HEK293 (cell line): ENCODE data around the gene ARHGAP5.

ENCODE experiments used
- CTCF ChIA-PET: fragments of 350-600 bp; formaldehyde crosslinking; extraction: SDS; loops from one replicate; lab custom pipeline; 2021; ENCODE audit warnings: antibody characterized with exemption; lab: Yijun Ruan, JAX
- POLR2A ChIA-PET: fragments of 300-600 bp; formaldehyde crosslinking; extraction: SDS; loops from one replicate; lab custom pipeline; 2020; ENCODE audit warnings: antibody characterized with exemption, inconsistent platforms; lab: Yijun Ruan, JAX
- H3K27ac ChIP-seq: fragments of 200-500 bp; sonication (Bioruptor generic); 2 replicates; pipeline ENCODE4 v1.5.1; 2014; ENCODE audit warnings: low read depth, low read length, control low read depth, inconsistent platforms; ENCODE audit errors: extremely low read depth
- H3K36me3 ChIP-seq, 2 experiments: fragments of 200-500 bp in 1 of 2; sonication (Bioruptor generic) in 1 of 2; 1 replicate in 1 of 2; 2 replicates in 1 of 2; pipeline ENCODE4 v1.5.1; 2014 to 2017; ENCODE audit warnings: inconsistent platforms in 2 of 2, low read length in 2 of 2; ENCODE audit not compliant: control insufficient read depth in 2 of 2, insufficient read depth in 1 of 2
- H3K4me1 ChIP-seq: fragments of 200-500 bp; sonication (Bioruptor generic); 2 replicates; pipeline ENCODE4 v1.5.1; 2014; ENCODE audit warnings: mild to moderate bottlenecking, low read length, inconsistent platforms; ENCODE audit not compliant: control insufficient read depth, insufficient read depth
- H3K4me3 ChIP-seq: 2 replicates; pipeline ENCODE4 v1.5.1; 2011; ENCODE audit warnings: low read depth, mild to moderate bottlenecking, control low read depth, low read length, moderate library complexity
- H3K9me3 ChIP-seq: fragments of 200-500 bp; sonication (Bioruptor generic); 2 replicates; pipeline ENCODE4 v1.5.1; 2014; ENCODE audit warnings: low read depth, low read length, inconsistent platforms; ENCODE audit not compliant: control insufficient read depth, insufficient read depth
- HOXC10 ChIP-seq: sonication (generic); formaldehyde crosslinking; IDR thresholded peaks from 2 replicates; pipeline ENCODE4 v1.8.1; 2023; ENCODE audit warnings: mild to moderate bottlenecking, missing genetic modification reagents
- KLF8 ChIP-seq: fragments of 450-650 bp; formaldehyde crosslinking; IDR thresholded peaks from 2 replicates; pipeline ENCODE4 v1.5.1; 2016; ENCODE audit warnings: missing biosample characterization, missing genetic modification characterization
- MZF1 ChIP-seq: fragments of 450-650 bp; formaldehyde crosslinking; IDR thresholded peaks from 2 replicates; pipeline ENCODE4 v1.5.1; 2017; ENCODE audit warnings: missing biosample characterization, missing genetic modification characterization, borderline replicate concordance
- SP3 ChIP-seq: fragments of 450-650 bp; formaldehyde crosslinking; IDR thresholded peaks from 2 replicates; pipeline ENCODE4 v1.5.1; 2016; ENCODE audit warnings: missing biosample characterization, missing genetic modification characterization
- ZBTB8A ChIP-seq: fragments of 450-650 bp; formaldehyde crosslinking; IDR thresholded peaks from 2 replicates; pipeline ENCODE4 v1.5.1; 2016; ENCODE audit warnings: missing biosample characterization, missing genetic modification characterization
- ZFP3 ChIP-seq: fragments of 450-650 bp; formaldehyde crosslinking; IDR thresholded peaks from 2 replicates; pipeline ENCODE4 v1.5.1; 2016; ENCODE audit warnings: low read depth, missing biosample characterization, missing genetic modification characterization
- ZIC2 ChIP-seq: fragments of 450-650 bp; formaldehyde crosslinking; IDR thresholded peaks from 2 replicates; pipeline ENCODE4 v1.5.1; 2016; ENCODE audit warnings: missing biosample characterization, missing genetic modification characterization
- ZNF114 ChIP-seq: fragments of 450-650 bp; formaldehyde crosslinking; IDR thresholded peaks from 2 replicates; pipeline ENCODE4 v1.5.0; 2017; ENCODE audit warnings: missing biosample characterization, missing genetic modification characterization
- ZNF16 ChIP-seq: fragments of 450-650 bp; formaldehyde crosslinking; IDR thresholded peaks from 2 replicates; pipeline ENCODE4 v1.5.1; 2016; ENCODE audit warnings: low read depth, missing biosample characterization, missing genetic modification characterization
- ZNF184 ChIP-seq: fragments of 450-650 bp; IDR thresholded peaks from 2 replicates; pipeline ENCODE4 v1.5.1; 2018; ENCODE audit warnings: missing biosample characterization, mild to moderate bottlenecking, missing genetic modification characterization
- ZNF248 ChIP-seq: fragments of 450-650 bp; formaldehyde crosslinking; IDR thresholded peaks from 2 replicates; pipeline ENCODE4 v1.5.1; 2017; ENCODE audit warnings: missing biosample characterization, missing genetic modification characterization
- ZNF324 ChIP-seq: fragments of 450-650 bp; formaldehyde crosslinking; IDR thresholded peaks from 2 replicates; pipeline ENCODE4 v1.5.1; 2016; ENCODE audit warnings: missing biosample characterization, missing genetic modification characterization
- ZNF366 ChIP-seq: fragments of 450-650 bp; formaldehyde crosslinking; conservative IDR thresholded peaks from 2 replicates; pipeline ENCODE4 v1.5.1; 2016; ENCODE audit warnings: missing biosample characterization, missing genetic modification characterization
- ZNF423 ChIP-seq: fragments of 450-650 bp; formaldehyde crosslinking; IDR thresholded peaks from 2 replicates; pipeline ENCODE4 v1.5.1; 2016; ENCODE audit warnings: missing biosample characterization, missing genetic modification characterization
- ZNF529 ChIP-seq: fragments of 450-650 bp; formaldehyde crosslinking; IDR thresholded peaks from 2 replicates; pipeline ENCODE4 v1.5.1; 2017; ENCODE audit warnings: missing genetic modification characterization, missing biosample characterization; ENCODE audit not compliant: insufficient replicate concordance
- ZNF558 ChIP-seq: fragments of 450-650 bp; formaldehyde crosslinking; IDR thresholded peaks from 2 replicates; pipeline ENCODE4 v1.5.1; 2016; ENCODE audit warnings: missing biosample characterization, missing genetic modification characterization
- ZNF560 ChIP-seq: fragments of 450-650 bp; formaldehyde crosslinking; IDR thresholded peaks from 2 replicates; pipeline ENCODE4 v1.5.1; 2017; ENCODE audit warnings: missing biosample characterization, missing genetic modification characterization, borderline replicate concordance
- ZNF561 ChIP-seq: fragments of 450-650 bp; IDR thresholded peaks from 2 replicates; pipeline ENCODE4 v1.5.1; 2018; ENCODE audit warnings: missing biosample characterization, missing genetic modification characterization, borderline replicate concordance
- ZNF664 ChIP-seq: fragments of 450-650 bp; formaldehyde crosslinking; IDR thresholded peaks from 2 replicates; pipeline ENCODE4 v1.5.1; 2016; ENCODE audit warnings: missing biosample characterization, missing genetic modification characterization
- TF ChIP-seq, protein P1 (sequence below): fragments of 450-650 bp; formaldehyde crosslinking; IDR thresholded peaks from 2 replicates; pipeline ENCODE4 v1.5.1; 2016; ENCODE audit warnings: missing biosample characterization, missing genetic modification characterization
- TF ChIP-seq, protein P2 (sequence below): fragments of 450-650 bp; formaldehyde crosslinking; conservative IDR thresholded peaks from 2 replicates; pipeline ENCODE4 v1.5.1; 2016; ENCODE audit warnings: low read depth, missing biosample characterization, missing genetic modification characterization
- TF ChIP-seq, protein P3 (sequence below): fragments of 450-650 bp; formaldehyde crosslinking; IDR thresholded peaks from 2 replicates; pipeline ENCODE4 v1.5.1; 2016; ENCODE audit warnings: missing biosample characterization, missing genetic modification characterization

Gene ARHGAP5

DNA sequence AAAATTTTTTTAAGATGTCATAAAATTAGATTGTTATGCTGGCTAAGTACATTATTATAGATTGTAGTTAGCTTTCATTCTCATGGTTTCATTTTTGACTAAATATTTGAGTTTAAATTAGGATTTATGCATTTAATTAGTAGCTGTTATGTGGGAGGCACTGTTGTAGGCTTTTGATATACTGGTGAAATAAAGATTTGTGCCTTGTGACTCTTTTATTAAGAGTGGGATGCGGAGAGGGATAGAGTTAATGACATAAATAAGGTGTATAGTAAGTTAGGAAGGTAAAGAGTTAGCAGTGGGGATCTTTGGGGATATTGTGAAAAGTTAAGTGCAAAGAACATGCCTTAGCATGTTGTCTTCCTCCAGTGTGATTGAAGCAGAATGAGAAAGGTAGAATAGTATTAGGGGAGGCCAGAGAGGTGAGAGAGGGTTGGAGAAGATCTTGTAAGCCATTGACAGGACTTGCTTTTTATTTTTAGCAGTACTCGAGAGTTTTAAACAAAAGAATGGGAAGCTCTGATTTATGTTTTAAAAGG is 8.8 kb downstream of the ARHGAP5 start:
- ChIA-PET CTCF (interaction anchor here (0.6 to 2.4 kb wide), 5 partner anchors 13 to 169 kb away, joined by 3 to 7 read pairs (median 5); no protein-coding TSS in a partner anchor), POLR2A (interaction anchor here (2.3 kb wide), 1 partner anchor 9 kb away, joined by 8 read pairs; the partner anchor contains the start of gene ARHGAP5)
- H3K4me3 ChIP-seq: no peak overlapping the region
- TF ChIP-seq, protein P1, sequence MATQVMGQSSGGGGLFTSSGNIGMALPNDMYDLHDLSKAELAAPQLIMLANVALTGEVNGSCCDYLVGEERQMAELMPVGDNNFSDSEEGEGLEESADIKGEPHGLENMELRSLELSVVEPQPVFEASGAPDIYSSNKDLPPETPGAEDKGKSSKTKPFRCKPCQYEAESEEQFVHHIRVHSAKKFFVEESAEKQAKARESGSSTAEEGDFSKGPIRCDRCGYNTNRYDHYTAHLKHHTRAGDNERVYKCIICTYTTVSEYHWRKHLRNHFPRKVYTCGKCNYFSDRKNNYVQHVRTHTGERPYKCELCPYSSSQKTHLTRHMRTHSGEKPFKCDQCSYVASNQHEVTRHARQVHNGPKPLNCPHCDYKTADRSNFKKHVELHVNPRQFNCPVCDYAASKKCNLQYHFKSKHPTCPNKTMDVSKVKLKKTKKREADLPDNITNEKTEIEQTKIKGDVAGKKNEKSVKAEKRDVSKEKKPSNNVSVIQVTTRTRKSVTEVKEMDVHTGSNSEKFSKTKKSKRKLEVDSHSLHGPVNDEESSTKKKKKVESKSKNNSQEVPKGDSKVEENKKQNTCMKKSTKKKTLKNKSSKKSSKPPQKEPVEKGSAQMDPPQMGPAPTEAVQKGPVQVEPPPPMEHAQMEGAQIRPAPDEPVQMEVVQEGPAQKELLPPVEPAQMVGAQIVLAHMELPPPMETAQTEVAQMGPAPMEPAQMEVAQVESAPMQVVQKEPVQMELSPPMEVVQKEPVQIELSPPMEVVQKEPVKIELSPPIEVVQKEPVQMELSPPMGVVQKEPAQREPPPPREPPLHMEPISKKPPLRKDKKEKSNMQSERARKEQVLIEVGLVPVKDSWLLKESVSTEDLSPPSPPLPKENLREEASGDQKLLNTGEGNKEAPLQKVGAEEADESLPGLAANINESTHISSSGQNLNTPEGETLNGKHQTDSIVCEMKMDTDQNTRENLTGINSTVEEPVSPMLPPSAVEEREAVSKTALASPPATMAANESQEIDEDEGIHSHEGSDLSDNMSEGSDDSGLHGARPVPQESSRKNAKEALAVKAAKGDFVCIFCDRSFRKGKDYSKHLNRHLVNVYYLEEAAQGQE (tag by site-specific recombination): no peak
- TF ChIP-seq ZNF324 (tag by site-specific recombination) (no peak), MZF1 (tag by site-specific recombination) (peak; percentile 53; the same call in 1 of the 2 replicates), ZNF184 (tag by site-specific recombination) (no peak), ZNF248 (tag by site-specific recombination) (no peak), ZNF664 (tag by site-specific recombination) (peak; percentile 96), SP3 (tag by site-specific recombination) (no peak), ZNF114 (tag by site-specific recombination) (no peak), ZNF558 (tag by site-specific recombination) (no peak)
- TF ChIP-seq, protein P2, sequence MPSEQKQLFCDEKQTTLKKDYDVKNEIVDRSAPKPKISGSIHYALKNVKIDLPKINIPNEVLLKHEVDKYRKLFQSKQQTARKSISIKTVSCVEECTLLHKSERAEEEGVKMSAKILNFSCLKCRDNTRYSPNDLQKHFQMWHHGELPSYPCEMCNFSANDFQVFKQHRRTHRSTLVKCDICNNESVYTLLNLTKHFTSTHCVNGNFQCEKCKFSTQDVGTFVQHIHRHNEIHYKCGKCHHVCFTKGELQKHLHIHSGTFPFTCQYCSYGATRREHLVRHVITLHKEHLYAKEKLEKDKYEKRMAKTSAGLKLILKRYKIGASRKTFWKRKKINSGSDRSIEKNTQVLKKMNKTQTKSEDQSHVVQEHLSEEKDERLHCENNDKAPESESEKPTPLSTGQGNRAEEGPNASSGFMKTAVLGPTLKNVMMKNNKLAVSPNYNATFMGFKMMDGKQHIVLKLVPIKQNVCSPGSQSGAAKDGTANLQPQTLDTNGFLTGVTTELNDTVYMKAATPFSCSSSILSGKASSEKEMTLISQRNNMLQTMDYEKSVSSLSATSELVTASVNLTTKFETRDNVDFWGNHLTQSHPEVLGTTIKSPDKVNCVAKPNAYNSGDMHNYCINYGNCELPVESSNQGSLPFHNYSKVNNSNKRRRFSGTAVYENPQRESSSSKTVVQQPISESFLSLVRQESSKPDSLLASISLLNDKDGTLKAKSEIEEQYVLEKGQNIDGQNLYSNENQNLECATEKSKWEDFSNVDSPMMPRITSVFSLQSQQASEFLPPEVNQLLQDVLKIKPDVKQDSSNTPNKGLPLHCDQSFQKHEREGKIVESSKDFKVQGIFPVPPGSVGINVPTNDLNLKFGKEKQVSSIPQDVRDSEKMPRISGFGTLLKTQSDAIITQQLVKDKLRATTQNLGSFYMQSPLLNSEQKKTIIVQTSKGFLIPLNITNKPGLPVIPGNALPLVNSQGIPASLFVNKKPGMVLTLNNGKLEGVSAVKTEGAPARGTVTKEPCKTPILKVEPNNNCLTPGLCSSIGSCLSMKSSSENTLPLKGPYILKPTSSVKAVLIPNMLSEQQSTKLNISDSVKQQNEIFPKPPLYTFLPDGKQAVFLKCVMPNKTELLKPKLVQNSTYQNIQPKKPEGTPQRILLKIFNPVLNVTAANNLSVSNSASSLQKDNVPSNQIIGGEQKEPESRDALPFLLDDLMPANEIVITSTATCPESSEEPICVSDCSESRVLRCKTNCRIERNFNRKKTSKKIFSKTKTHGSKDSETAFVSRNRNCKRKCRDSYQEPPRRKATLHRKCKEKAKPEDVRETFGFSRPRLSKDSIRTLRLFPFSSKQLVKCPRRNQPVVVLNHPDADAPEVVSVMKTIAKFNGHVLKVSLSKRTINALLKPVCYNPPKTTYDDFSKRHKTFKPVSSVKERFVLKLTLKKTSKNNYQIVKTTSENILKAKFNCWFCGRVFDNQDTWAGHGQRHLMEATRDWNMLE (tag by site-specific recombination): no peak
- TF ChIP-seq, all 188 proteins: peak for 2
- H3K4me1 ChIP-seq: peaks cover 64% of the 10 kb centered on the region
- peaks cover 3 to 6% of the 10 kb centered on the region in 2 experiments for H3K36me3 ChIP-seq
- H3K27ac ChIP-seq: no peak overlapping the region
- no peaks in the 10 kb centered on the region for H3K9me3 ChIP-seq

DNA sequence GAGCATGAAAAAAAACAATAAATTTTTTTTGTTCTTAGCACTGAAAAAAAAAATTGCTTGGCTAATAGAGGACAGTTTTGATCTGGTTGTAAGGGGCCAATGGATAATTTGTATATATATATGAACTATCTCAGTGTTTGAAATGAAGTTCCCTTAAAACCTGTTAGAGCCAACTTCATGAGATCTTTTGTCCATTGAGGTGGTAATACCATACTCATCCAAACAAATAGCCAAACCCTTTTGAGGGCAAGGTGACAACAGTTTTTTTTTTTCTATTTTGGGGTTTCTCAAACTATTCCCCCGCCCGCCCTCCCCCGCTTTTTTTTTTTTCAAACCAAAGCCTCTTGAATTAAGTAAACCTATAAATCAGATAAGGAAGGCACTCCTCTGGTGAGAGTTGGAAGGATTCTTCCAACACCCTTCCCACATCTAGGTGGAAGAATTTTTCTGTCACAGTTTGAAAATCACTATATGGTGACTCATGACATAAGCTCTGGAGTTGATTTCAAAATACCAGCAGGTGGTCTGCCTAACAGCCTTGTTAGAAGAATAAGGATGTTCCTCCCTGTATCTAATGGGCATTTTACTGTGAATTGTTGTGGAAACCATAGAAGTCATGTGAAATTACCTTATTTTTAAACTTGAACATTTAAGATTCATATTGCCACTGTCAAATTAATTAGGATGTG is 10.2 kb downstream of the ARHGAP5 start:
- no peak overlapping the region for H3K4me3 ChIP-seq
- H3K27ac ChIP-seq: no peak overlapping the region
- POLR2A ChIA-PET: interaction anchor here (0.7 to 1.3 kb wide), 3 partner anchors 11 to 158 kb away, joined by 4 to 17 read pairs (median 5); partner anchors contain the start of genes ARHGAP5 and RNU6-8
- peaks cover 54% of the 10 kb centered on the region for H3K4me1 ChIP-seq
- CTCF ChIA-PET: interaction anchor here (0.6 kb wide), 1 partner anchor 63 kb away, joined by 3 read pairs; no protein-coding TSS in a partner anchor
- H3K36me3 ChIP-seq: peaks cover 3 to 12% of the 10 kb centered on the region in 2 experiments
- no peaks in the 10 kb centered on the region for H3K9me3 ChIP-seq
- no peak for TF ChIP-seq ZBTB8A (tag by site-specific recombination)
- no peak for TF ChIP-seq ZNF529 (tag by site-specific recombination)
- TF ChIP-seq ZNF16 (tag by site-specific recombination): no peak
- TF ChIP-seq, protein P3, sequence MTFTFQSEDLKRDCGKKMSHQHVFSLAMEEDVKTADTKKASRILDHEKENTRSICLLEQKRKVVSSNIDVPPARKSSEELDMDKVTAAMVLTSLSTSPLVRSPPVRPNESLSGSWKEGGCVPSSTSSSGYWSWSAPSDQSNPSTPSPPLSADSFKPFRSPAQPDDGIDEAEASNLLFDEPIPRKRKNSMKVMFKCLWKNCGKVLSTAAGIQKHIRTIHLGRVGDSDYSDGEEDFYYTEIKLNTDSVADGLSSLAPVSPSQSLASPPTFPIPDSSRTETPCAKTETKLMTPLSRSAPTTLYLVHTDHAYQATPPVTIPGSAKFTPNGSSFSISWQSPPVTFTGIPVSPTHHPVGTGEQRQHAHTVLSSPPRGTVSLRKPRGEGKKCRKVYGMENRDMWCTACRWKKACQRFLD (tag by site-specific recombination): no peak
- no peak for TF ChIP-seq ZNF423 (tag by site-specific recombination)
- peak; percentile 71 for TF ChIP-seq KLF8 (tag by site-specific recombination)
- 0 out of 2 replicates have a peak, but pooled peaks have one; percentile 22 for TF ChIP-seq ZNF561
- no peak for TF ChIP-seq ZNF560 (tag by site-specific recombination)
- no peak for TF ChIP-seq HOXC10 (CRISPR knock-in tag)
- peak; percentile 61 for TF ChIP-seq ZNF366 (tag by site-specific recombination)
- TF ChIP-seq ZFP3 (tag by site-specific recombination): no peak
- peak; percentile 59 for TF ChIP-seq ZIC2 (tag by site-specific recombination)
- no peak for TF ChIP-seq ZNF248 (tag by site-specific recombination)
